Ovary (tissue), 9 donors: ENCODE results near the gene JAM2. TPM values are rescaled to one million over a fixed set of nuclear protein-coding genes. Genes with fewer than 3 reads are reported as not detected.

Source experiments
- DNase-seq, 5 donors: peaks; one replicate each; pipeline ENCODE4 v3.0.0-alpha.2; 2019 to 2020
- H3K27ac ChIP-seq, 2 donors: fragments of 200-600 bp; one replicate each; pipeline versions ENCODE4 v1.5.1 to v1.8.0; 2019 to 2022
- H3K27me3 ChIP-seq: fragments of 200-600 bp; one replicate; pipeline ENCODE4 v1.8.0; 2022
- H3K36me3 ChIP-seq: fragments of 200-600 bp; sonication (generic); one replicate; pipeline ENCODE4 v1.5.1; 2019
- H3K4me1 ChIP-seq: one replicate; pipeline ENCODE4 v1.8.1; 2013; ENCODE audit warnings: mild to moderate bottlenecking, moderate library complexity; ENCODE audit not compliant: insufficient read depth
- H3K4me3 ChIP-seq: fragments of 200-600 bp; sonication (generic); one replicate; pipeline ENCODE4 v1.5.1; 2017
- H3K9me3 ChIP-seq, 2 donors: fragments of 200-600 bp in 1 of 2; sonication (generic) in 1 of 2; one replicate each; pipeline versions ENCODE4 v1.5.1 to v1.8.1; 2013 to 2019; ENCODE audit warnings: mild to moderate bottlenecking in 1 of 2, moderate library complexity in 1 of 2
- CTCF ChIP-seq, 3 donors: fragments of 450-650 bp in 2 of 3; fragments of 200-600 bp in 1 of 3; IDR thresholded peaks; one replicate each; pipeline versions ENCODE4 v1.5.1 to v1.8.0; 2016 to 2022; ENCODE audit warnings: antibody characterized with exemption in 3 of 3, mild to moderate bottlenecking in 1 of 3
- EP300 ChIP-seq: sonication (generic); formaldehyde crosslinking; IDR thresholded peaks from one replicate; pipeline ENCODE4 v1.6.1; 2017; ENCODE audit warnings: antibody characterized with exemption
- POLR2A ChIP-seq: fragments of 450-650 bp; IDR thresholded peaks from one replicate; pipeline ENCODE4 v1.6.1; 2017; ENCODE audit warnings: antibody characterized with exemption, mild to moderate bottlenecking, moderate library complexity
- WGBS, 3 donors: extraction: QIAGEN DNeasy Blood & Tissue Kit in 1 of 3; methylation state at CpG; one replicate each; pipeline versions ENCODE4 v1.1.5 to v1.1.7; 2013 to 2017; 5-methylcytosine and 5-hydroxymethylcytosine counted together
- intact Hi-C, 4 donors: fragments of 100-400 bp; cut with DNase I; formaldehyde crosslinking; loops; one replicate each; pipeline versions ENCODE4 v1.11.0 to v1.15.1; 2022 to 2023
- polyA plus RNA-seq, 2 donors: library from polyadenylated mRNA; stranded (reverse); fragments of 200-250 nt in 1 of 2; fragments of 350-450 nt in 1 of 2; fragmentation: Illumina TruSeq in 1 of 2; extraction: RNeasy Lipid Tissue Mini Kit (QIAGEN cat#74804) in 1 of 2; gene quantifications; one replicate each; pipeline ENCODE4 v1.2.3, GENCODE V29; 2013 to 2014
- total RNA-seq, 7 donors: library from RNA; depleted of rRNA in 2 of 7; stranded (reverse); fragments of >200 nt in 2 of 7; fragmentation: NEBNext Ultra II Directional in 3 of 7; extraction: Animal tissue kit (Norgen Biotek cat#: 25700) in 3 of 7; gene quantifications; one replicate each; pipeline versions ENCODE4 v1.1.0 to v1.2.4, GENCODE V29; 2016 to 2023
- donor health status: DM: no; HTN: no; CAD: no; lungs with moderate emphysema.
- donor health status: DM: no; HTN: no; CAD: no.
- donor health status: Bipolar disorder and iron deficiency.
- donor health status: DM: yes; HTN: yes; CAD: no.
- donor health status: DM: no; HTN: no; CAD: no.
- donor health status: DM: yes; HTN: yes; CAD: no.

Gene JAM2
- total and polyA plus RNA-seq, 9 donors, result 11.7 to 65.4 (median 23.7) TPM

GRCh38 chr21:25640202-25640942 is 1.3 kb downstream of the JAM2 start:
- H3K4me1 ChIP-seq, result peaks cover 5% of the 10 kb centered on the region
- peak overlapping the region; percentile 93 to 94 for H3K27ac ChIP-seq
- 3 to 4% (median 3%) methylated on average over 27 of the region's 27 CpGs for WGBS, 3 donors
- H3K4me3 ChIP-seq, result peak overlapping the region; percentile 63
- H3K27me3 ChIP-seq, result no peaks in the 10 kb centered on the region
- peak; percentile 41 to 61 (median 51) for DNase-seq
- intact Hi-C loops, result no loop called here
- TF ChIP-seq CTCF (IDR thresholded peaks at IDR 0.05) (no peak), POLR2A (no peak), EP300 (no peak)
- H3K36me3 ChIP-seq, result no peaks in the 10 kb centered on the region
- no peaks in the 10 kb centered on the region for H3K9me3 ChIP-seq

GRCh38 chr21:25640943-25641292 is 1.9 kb downstream of the JAM2 start:
- H3K9me3 ChIP-seq, result no peaks in the 10 kb centered on the region
- no peaks in the 10 kb centered on the region for H3K36me3 ChIP-seq
- no peaks in the 10 kb centered on the region for H3K27me3 ChIP-seq
- peaks cover 5% of the 10 kb centered on the region for H3K4me1 ChIP-seq
- no peak for DNase-seq
- no peak overlapping the region for H3K27ac ChIP-seq
- TF ChIP-seq CTCF (IDR thresholded peaks at IDR 0.05), result no peak
- no peak for TF ChIP-seq POLR2A
- intact Hi-C loops, result no loop called here
- peak overlapping the region; percentile 63 for H3K4me3 ChIP-seq
- WGBS, 3 donors, result 39 to 59% (median 46%) methylated on average over 5 of the region's 5 CpGs

GRCh38 chr21:25643486-25643885 is 4.4 kb downstream of the JAM2 start:
- Histone ChIP-seq H3K9me3 (no peaks in the 10 kb centered on the region), H3K4me3 (no peak overlapping the region), H3K36me3 (no peaks in the 10 kb centered on the region), H3K27me3 (no peaks in the 10 kb centered on the region), H3K27ac (no peak overlapping the region), H3K4me1 (peaks cover 1% of the 10 kb centered on the region)
- intact Hi-C loops, result no loop called here
- TF ChIP-seq EP300 (no peak), CTCF (IDR thresholded peaks at IDR 0.05) (no peak), POLR2A (no peak)
- 88 to 91% (median 90%) methylated on average over 4 of the region's 4 CpGs for WGBS, 3 donors
- DNase-seq, result no peak

- intact Hi-C loops, result no loop called here
- H3K27me3 ChIP-seq, result no peaks in the 10 kb centered on the region
- H3K27ac ChIP-seq, result no peak overlapping the region
- H3K9me3 ChIP-seq, result no peaks in the 10 kb centered on the region
- no peak for DNase-seq
- H3K4me3 ChIP-seq, result no peak overlapping the region
- WGBS, 3 donors, result 62 to 90% (median 65%) methylated on average over 1 of the region's 1 CpG
- H3K4me1 ChIP-seq, result no peaks in the 10 kb centered on the region
- H3K36me3 ChIP-seq, result no peaks in the 10 kb centered on the region
- TF ChIP-seq EP300 (no peak), POLR2A (no peak), CTCF (IDR thresholded peaks at IDR 0.05) (no peak)
Observed at GRCh38 chr21:25646474-25646873, 7.4 kb downstream of the JAM2 start.
